SK-N-SH treated with all-trans-retinoic acid at 6 μM for 48 hours (cell line): Measurements from ENCODE around the gene IDI2.

Experiments
- ATAC-seq: fragments of 200-7000 bp; cut with Tn5 transposase; 3 replicates; pipeline ENCODE4 v1.9.1; 2020; ENCODE audit warnings: mild to moderate bottlenecking, moderate library complexity
- ARNTL ChIP-seq: fragments of 450-650 bp; formaldehyde crosslinking; IDR thresholded peaks from 2 replicates; pipeline ENCODE4 v1.5.0; 2020; ENCODE audit warnings: low read depth, mild to moderate bottlenecking, moderate library complexity, borderline replicate concordance
- BACH2 ChIP-seq: fragments of 250-450 bp; sonication (Bioruptor Pico); IDR thresholded peaks from 2 replicates; pipeline ENCODE4 v1.9.0; 2021; ENCODE audit warnings: mild to moderate bottlenecking, borderline replicate concordance
- CREB5 ChIP-seq: fragments of 250-450 bp; sonication (Bioruptor Pico); IDR thresholded peaks from 2 replicates; pipeline ENCODE4 v1.5.1; 2020; ENCODE audit warnings: low read depth, mild to moderate bottlenecking, moderate library complexity
- CSDC2 ChIP-seq: fragments of 250-450 bp; sonication (Bioruptor Pico); IDR thresholded peaks from 2 replicates; pipeline ENCODE4 v1.5.0; 2020; ENCODE audit warnings: mild to moderate bottlenecking, moderate library complexity
- CSRNP3 ChIP-seq: fragments of 250-450 bp; sonication (Bioruptor Pico); IDR thresholded peaks from 2 replicates; pipeline ENCODE4 v1.5.1; 2021; ENCODE audit warnings: mild to moderate bottlenecking, moderate library complexity
- ESRRG ChIP-seq: fragments of 250-450 bp; sonication (Bioruptor Pico); IDR thresholded peaks from 2 replicates; pipeline ENCODE4 v1.6.1; 2021; ENCODE audit warnings: mild to moderate bottlenecking
- GLIS3 ChIP-seq: fragments of 250-450 bp; sonication (Bioruptor Pico); IDR thresholded peaks from 2 replicates; pipeline ENCODE4 v1.5.0; 2020; ENCODE audit warnings: mild to moderate bottlenecking, moderate library complexity
- ISL1 ChIP-seq: fragments of 250-450 bp; sonication (Bioruptor Pico); IDR thresholded peaks from 2 replicates; pipeline ENCODE4 v2.1.2; 2022; ENCODE audit warnings: mild to moderate bottlenecking, moderate library complexity
- OSR1 ChIP-seq: fragments of 250-450 bp; sonication (Bioruptor Pico); IDR thresholded peaks from 2 replicates; pipeline ENCODE4 v1.8.0; 2022; ENCODE audit warnings: moderate library complexity, mild to moderate bottlenecking, inconsistent platforms
- PATZ1 ChIP-seq: fragments of 250-450 bp; sonication (Bioruptor Pico); IDR thresholded peaks from 2 replicates; pipeline ENCODE4 v1.8.0; 2020; ENCODE audit warnings: mild to moderate bottlenecking, moderate library complexity, borderline replicate concordance
- POU6F1 ChIP-seq: fragments of 250-450 bp; sonication (Bioruptor Pico); IDR thresholded peaks from 2 replicates; pipeline ENCODE4 v1.8.0; 2021; ENCODE audit warnings: low read depth, mild to moderate bottlenecking, moderate library complexity, borderline replicate concordance
- PPARA ChIP-seq: fragments of 250-450 bp; sonication (Bioruptor Pico); IDR thresholded peaks from 2 replicates; pipeline ENCODE4 v1.5.0; 2020; ENCODE audit warnings: mild to moderate bottlenecking, borderline replicate concordance
- RARB ChIP-seq: fragments of 250-450 bp; sonication (Bioruptor Pico); IDR thresholded peaks from 2 replicates; pipeline ENCODE4 v1.8.0; 2021; ENCODE audit warnings: mild to moderate bottlenecking, moderate library complexity
- SNAI2 ChIP-seq: fragments of 250-450 bp; sonication (Bioruptor Pico); IDR thresholded peaks from 2 replicates; pipeline ENCODE4 v1.5.0; 2020; ENCODE audit warnings: mild to moderate bottlenecking, moderate library complexity
- TCF4 ChIP-seq: fragments of 250-450 bp; sonication (Bioruptor Pico); IDR thresholded peaks from 2 replicates; pipeline ENCODE4 v1.8.0; 2021; ENCODE audit warnings: mild to moderate bottlenecking, moderate library complexity, borderline replicate concordance
- TSHZ2 ChIP-seq: fragments of 250-450 bp; sonication (Bioruptor Pico); IDR thresholded peaks from 2 replicates; pipeline ENCODE4 v1.5.0; 2020; ENCODE audit warnings: mild to moderate bottlenecking, moderate library complexity
- ZC3H10 ChIP-seq: fragments of 250-450 bp; sonication (Bioruptor Pico); IDR thresholded peaks from 2 replicates; pipeline ENCODE4 v1.5.1; 2021; ENCODE audit warnings: mild to moderate bottlenecking, moderate library complexity
- ZFP3 ChIP-seq: fragments of 250-450 bp; sonication (Bioruptor Pico); IDR thresholded peaks from 2 replicates; pipeline ENCODE4 v1.5.0; 2020; ENCODE audit warnings: mild to moderate bottlenecking, moderate library complexity
- ZNF565 ChIP-seq: fragments of 450-650 bp; formaldehyde crosslinking; conservative IDR thresholded peaks from 2 replicates; pipeline ENCODE4 v1.5.0; 2020; ENCODE audit warnings: low read depth, mild to moderate bottlenecking, moderate library complexity
- ZNF8 ChIP-seq: fragments of 450-650 bp; formaldehyde crosslinking; IDR thresholded peaks from 2 replicates; pipeline ENCODE4 v1.5.0; 2020; ENCODE audit warnings: mild to moderate bottlenecking, moderate library complexity

Gene IDI2

GRCh38 chr10:1009071-1009494 is 16.6 kb downstream of the IDI2 start:
- peak; percentile 14; the same call in 1 of the 3 replicates for ATAC-seq
- no peak for TF ChIP-seq ESRRG (CRISPR knock-in tag)
- no peak for TF ChIP-seq OSR1 (CRISPR knock-in tag)
- TF ChIP-seq ZC3H10 (CRISPR knock-in tag): no peak
- TF ChIP-seq ZNF565: no peak
- TF ChIP-seq POU6F1 (CRISPR knock-in tag): no peak
- TF ChIP-seq ZNF8 (CRISPR knock-in tag): no peak
- TF ChIP-seq GLIS3 (CRISPR knock-in tag): no peak
- TF ChIP-seq CREB5: no peak
- TF ChIP-seq PATZ1: no peak
- TF ChIP-seq CSDC2 (CRISPR knock-in tag): no peak
- peak; percentile 81 for TF ChIP-seq TSHZ2 (CRISPR knock-in tag)
- no peak for TF ChIP-seq ZFP3 (CRISPR knock-in tag)
- no peak for TF ChIP-seq ARNTL (CRISPR knock-in tag)
- no peak for TF ChIP-seq BACH2
- TF ChIP-seq ISL1 (CRISPR knock-in tag): no peak
- TF ChIP-seq TCF4 (CRISPR knock-in tag): peak; percentile 90
- no peak for TF ChIP-seq PPARA (CRISPR knock-in tag)
- no peak for TF ChIP-seq SNAI2
- no peak for TF ChIP-seq RARB (CRISPR knock-in tag)
- TF ChIP-seq CSRNP3 (CRISPR knock-in tag): 0 out of 2 replicates have a peak, but pooled peaks have one; percentile 13

- TF ChIP-seq GLIS3 (CRISPR knock-in tag): no peak
- TF ChIP-seq CSDC2 (CRISPR knock-in tag): no peak
- TF ChIP-seq POU6F1 (CRISPR knock-in tag): no peak
- no peak for TF ChIP-seq CREB5
- TF ChIP-seq PPARA (CRISPR knock-in tag): no peak
- no peak for TF ChIP-seq ZNF8 (CRISPR knock-in tag)
- TF ChIP-seq RARB (CRISPR knock-in tag): no peak
- TF ChIP-seq ZC3H10 (CRISPR knock-in tag): no peak
- TF ChIP-seq TSHZ2 (CRISPR knock-in tag): no peak
- ATAC-seq: no peak
Observed at GRCh38 chr10:1007583-1007982, 18.1 kb downstream of the IDI2 start.
